H1 (cell line): ENCODE data around the gene CGREF1.

ENCODE experiments used
- CTCF ChIP-seq, 3 experiments: IDR thresholded peaks; 1 replicate in 2 of 3; 2 replicates in 1 of 3; pipeline versions ENCODE4 v1.5.1 to v1.6.1; 2011; ENCODE audit warnings: low read length in 3 of 3, mild to moderate bottlenecking in 3 of 3, inconsistent platforms in 2 of 3, low read depth in 1 of 3, moderate library complexity in 1 of 3; ENCODE audit not compliant: insufficient read depth in 1 of 3; ENCODE audit errors: control extremely low read depth in 1 of 3
- E2F6 ChIP-seq: IDR thresholded peaks from 2 replicates; pipeline ENCODE4 v1.6.1; 2012; ENCODE audit warnings: inconsistent platforms
- HDAC2 ChIP-seq, 2 experiments: fragments of 300-600 bp in 1 of 2; sonication (generic) in 1 of 2; IDR thresholded peaks; 2 replicates each; pipeline ENCODE4 v1.6.1; 2011 to 2012; ENCODE audit warnings: low read depth in 2 of 2, low read length in 2 of 2, mild to moderate bottlenecking in 2 of 2, moderate library complexity in 2 of 2, borderline replicate concordance in 1 of 2, inconsistent platforms in 1 of 2
- PHF8 ChIP-seq: fragments of 200-600 bp; sonication (generic); conservative IDR thresholded peaks from 2 replicates; pipeline ENCODE4 v1.7.1; 2012; ENCODE audit warnings: low read depth, mild to moderate bottlenecking, inconsistent platforms, low read length, moderate library complexity
- POLR2AphosphoS5 ChIP-seq: IDR thresholded peaks from 2 replicates; pipeline ENCODE4 v1.6.1; 2011; ENCODE audit warnings: low read depth, low read length
- RAD21 ChIP-seq, 2 experiments: IDR thresholded peaks in 1 of 2; conservative IDR thresholded peaks in 1 of 2; 2 replicates each; pipeline ENCODE4 v1.6.1; 2011; ENCODE audit warnings: low read depth in 2 of 2, low read length in 2 of 2, improper control_type of control experiment in 1 of 2, inconsistent platforms in 1 of 2, mild to moderate bottlenecking in 1 of 2, moderate library complexity in 1 of 2
- TAF7 ChIP-seq: optimal IDR thresholded peaks from 2 replicates; pipeline ENCODE3; 2011; ENCODE audit warnings: low read depth, mild to moderate bottlenecking, inconsistent platforms, low read length, moderate library complexity, borderline replicate concordance

- TF ChIP-seq RAD21 (IDR thresholded peaks at IDR 0.05 in 1 of 2, conservative IDR thresholded peaks at IDR 0.05 in 1 of 2; ENCODE audit: low read depth in 2 of 2, low read length in 2 of 2) (no peak), TAF7 (no peak), CTCF (IDR thresholded peaks at IDR 0.05; ENCODE audit: control extremely low read depth in 1 of 3, insufficient read depth in 1 of 3, low read depth in 1 of 3, low read length in 3 of 3) (no peak), PHF8 (no peak), E2F6 (no peak), HDAC2 (IDR thresholded peaks at IDR 0.05; ENCODE audit: borderline replicate concordance in 1 of 2, low read depth in 2 of 2, low read length in 2 of 2) (no peak), POLR2AphosphoS5 (no peak)
Observed at GRCh38 chr2:27094353-27094984, 24.5 kb downstream of the CGREF1 start.
